Caco-2 (cell line): ENCODE data around the gene RBM5. TPM values are rescaled to one million over a fixed set of nuclear protein-coding genes. Genes with fewer than 3 reads are reported as not detected.

Experiments
- BruUV-seq: library from RNA; stranded (reverse); fragments of 400-500 nt; replicated peaks from 2 replicates; lab custom pipeline; 2021; lab: Mats Ljungman, UMichigan
- CTCF ChIA-PET: fragments of 300-600 bp; sonication (Branson Sonifier 250); formaldehyde crosslinking; loops from one replicate; lab custom pipeline; 2022; ENCODE audit warnings: antibody characterized with exemption; lab: Charles Lee
- POLR2A ChIA-PET: fragments of 300-600 bp; sonication (Branson Sonifier 250); formaldehyde crosslinking; loops from one replicate; lab custom pipeline; 2022; ENCODE audit warnings: antibody characterized with exemption; lab: Charles Lee
- DNase-seq, 2 experiments: peaks; one replicate each; pipeline versions ENCODE4 v3.0.0 to v3.0.0-alpha.2; 2020 to 2022
- H3K27me3 ChIP-seq: replicated peaks from 2 replicates; pipeline ENCODE4 v1.6.0; 2011; ENCODE audit warnings: low read length; ENCODE audit not compliant: control insufficient read depth, insufficient read depth
- H3K36me3 ChIP-seq: 2 replicates; pipeline ENCODE4 v1.5.1; 2011; ENCODE audit warnings: low read length; ENCODE audit not compliant: control insufficient read depth, insufficient read depth
- H3K4me1 ChIP-seq: fragments of 250-450 bp; sonication (Bioruptor Pico); 2 replicates; pipeline ENCODE4 v1.5.1; 2020; ENCODE audit warnings: mild to moderate bottlenecking
- H3K4me3 ChIP-seq: 2 replicates; pipeline ENCODE4 v1.5.1; 2011; ENCODE audit warnings: low read depth, mild to moderate bottlenecking, control low read depth, low read length
- H3K9me3 ChIP-seq: fragments of 250-450 bp; sonication (Bioruptor Pico); 2 replicates; pipeline ENCODE4 v1.5.1; 2020; ENCODE audit warnings: mild to moderate bottlenecking, moderate library complexity
- H3K27ac Mint-ChIP-seq: one replicate; pipeline ENCODE4 v1.8.0; 2022; ENCODE audit warnings: mixed read lengths; ENCODE audit not compliant: unreplicated experiment
- H3K27me3 Mint-ChIP-seq: one replicate; pipeline ENCODE4 v1.8.0; 2022; ENCODE audit warnings: mixed read lengths; ENCODE audit not compliant: insufficient read depth, unreplicated experiment
- H3K36me3 Mint-ChIP-seq: one replicate; pipeline ENCODE4 v1.8.0; 2022; ENCODE audit warnings: mild to moderate bottlenecking, mixed read lengths; ENCODE audit not compliant: insufficient read depth, unreplicated experiment
- H3K4me1 Mint-ChIP-seq: one replicate; pipeline ENCODE4 v1.8.0; 2022; ENCODE audit warnings: low read depth, mixed read lengths; ENCODE audit not compliant: unreplicated experiment
- H3K4me3 Mint-ChIP-seq: one replicate; pipeline ENCODE4 v1.8.0; 2022; ENCODE audit warnings: mild to moderate bottlenecking, moderate library complexity, mixed read lengths; ENCODE audit not compliant: unreplicated experiment
- H3K9me3 Mint-ChIP-seq: one replicate; pipeline ENCODE4 v1.8.0; 2022; ENCODE audit warnings: mixed read lengths; ENCODE audit not compliant: unreplicated experiment
- CTCF ChIP-seq, 2 experiments: fragments of 200-600 bp in 1 of 2; IDR thresholded peaks; 1 replicate in 1 of 2; 2 replicates in 1 of 2; pipeline versions ENCODE4 v1.5.1 to v1.8.0; 2011 to 2022; ENCODE audit warnings: antibody characterized with exemption in 1 of 2, control low read depth in 1 of 2, inconsistent platforms in 1 of 2, low read depth in 1 of 2, low read length in 1 of 2, mild to moderate bottlenecking in 1 of 2, moderate library complexity in 1 of 2; ENCODE audit not compliant: insufficient read depth in 1 of 2, severe bottlenecking in 1 of 2, unreplicated experiment in 1 of 2
- intact Hi-C: fragments of 100-400 bp; cut with micrococcal nuclease; formaldehyde crosslinking; loops from one replicate; pipeline ENCODE4 v1.10.0; 2022; ENCODE audit not compliant: unreplicated experiment
- total RNA-seq: library from RNA; stranded (reverse); gene quantifications from 2 replicates; pipeline ENCODE4 v1.2.3, GENCODE V29; 2022

Gene RBM5
- total RNA-seq, 1 experiment from 2014 or later: 145 TPM

GRCh38 chr3:50147016-50147415 is 58.3 kb downstream of the RBM5 start:
- no peaks in the 10 kb centered on the region for H3K27me3 ChIP-seq
- intact Hi-C loops: no loop called here
- TF ChIP-seq CTCF (IDR thresholded peaks at IDR 0.05; ENCODE audit: insufficient read depth in 1 of 2, low read depth in 1 of 2, low read length in 1 of 2, severe bottlenecking in 1 of 2, unreplicated experiment in 1 of 2): no peak
- Mint-ChIP-seq H3K36me3 (no peaks in the 10 kb centered on the region), H3K27me3 (no peaks in the 10 kb centered on the region), H3K4me3 (no peak overlapping the region), H3K27ac (no peak overlapping the region), H3K4me1 (peaks cover 10% of the 10 kb centered on the region), H3K9me3 (no peaks in the 10 kb centered on the region)
- ChIA-PET CTCF (no interaction called here), POLR2A (no interaction called here)
- no peak for DNase-seq
- H3K4me1 ChIP-seq: no peaks in the 10 kb centered on the region
- no peak overlapping the region for H3K4me3 ChIP-seq
- no TSS peak for BruUV-seq
- no peaks in the 10 kb centered on the region for H3K36me3 ChIP-seq
- no peaks in the 10 kb centered on the region for H3K9me3 ChIP-seq

GRCh38 chr3:50147447-50147846 is 58.7 kb downstream of the RBM5 start:
- Histone ChIP-seq H3K27me3 (no peaks in the 10 kb centered on the region), H3K4me1 (no peaks in the 10 kb centered on the region), H3K36me3 (no peaks in the 10 kb centered on the region), H3K4me3 (no peak overlapping the region), H3K9me3 (no peaks in the 10 kb centered on the region)
- peaks cover 10% of the 10 kb centered on the region for H3K4me1 Mint-ChIP-seq
- H3K4me3 Mint-ChIP-seq: no peak overlapping the region
- ChIA-PET CTCF (no interaction called here), POLR2A (no interaction called here)
- H3K36me3 Mint-ChIP-seq: no peaks in the 10 kb centered on the region
- no peaks in the 10 kb centered on the region for H3K9me3 Mint-ChIP-seq
- DNase-seq: no peak
- intact Hi-C loops: no loop called here
- H3K27me3 Mint-ChIP-seq: no peaks in the 10 kb centered on the region
- no TSS peak for BruUV-seq
- TF ChIP-seq CTCF (IDR thresholded peaks at IDR 0.05; ENCODE audit: insufficient read depth in 1 of 2, low read depth in 1 of 2, low read length in 1 of 2, severe bottlenecking in 1 of 2, unreplicated experiment in 1 of 2): no peak
- no peak overlapping the region for H3K27ac Mint-ChIP-seq

- Histone ChIP-seq H3K4me3 (no peak overlapping the region), H3K36me3 (no peaks in the 10 kb centered on the region), H3K27me3 (no peaks in the 10 kb centered on the region), H3K4me1 (no peaks in the 10 kb centered on the region), H3K9me3 (no peaks in the 10 kb centered on the region)
- Mint-ChIP-seq H3K9me3 (no peaks in the 10 kb centered on the region), H3K27me3 (no peaks in the 10 kb centered on the region), H3K4me3 (no peak overlapping the region), H3K4me1 (peaks cover 10% of the 10 kb centered on the region), H3K27ac (no peak overlapping the region), H3K36me3 (no peaks in the 10 kb centered on the region)
- ChIA-PET POLR2A (no interaction called here), CTCF (interaction anchor here (0.6 kb wide), 1 partner anchor 50 kb away, joined by 8 read pairs; no protein-coding TSS in a partner anchor)
- no peak for TF ChIP-seq CTCF (IDR thresholded peaks at IDR 0.05; ENCODE audit: insufficient read depth in 1 of 2, low read depth in 1 of 2, low read length in 1 of 2, severe bottlenecking in 1 of 2, unreplicated experiment in 1 of 2)
- intact Hi-C loops: no loop called here
- no peak for DNase-seq
- no TSS peak for BruUV-seq
Observed at GRCh38 chr3:50147861-50148260, 59.1 kb downstream of the RBM5 start.
